ENCODE measurements around the gene ATP10A. TPM values are rescaled to one million over a fixed set of nuclear protein-coding genes. Genes with fewer than 3 reads are reported as not detected.
A peak's percentile ranks its signal among the peaks of the same experiment; 100 is the strongest.

Gene ATP10A
- total RNA-seq, 1 experiment from 2014 or later = 3.9 TPM

- H3K4me1 ChIP-seq (ENCODE audit: insufficient read depth, low read length) = peaks cover 13% of the 10 kb centered on the region; the same call in 1 of the 2 replicates
- no peak overlapping the region for H2BK5ac ChIP-seq (ENCODE audit: insufficient read length, low read length)
- H3K18ac ChIP-seq (ENCODE audit: insufficient read length, low read depth, low read length) = no peak overlapping the region
- H3T11ph ChIP-seq (ENCODE audit: low read length) = peak overlapping the region; percentile 54
- H3K27me3 ChIP-seq (ENCODE audit: insufficient read depth, low read length) = no peaks in the 10 kb centered on the region
- peaks cover 0 to 4% (median 4%) of the 10 kb centered on the region in 3 experiments; a peak in 4 of 7 replicates for H3K36me3 Mint-ChIP-seq (ENCODE audit: insufficient read depth in 1 of 3, low read depth in 3 of 3)
- H3K4me2 ChIP-seq (ENCODE audit: insufficient read depth, insufficient read length, low read length) = no peak overlapping the region
- H3K27me3 Mint-ChIP-seq (ENCODE audit: low read depth) = no peaks in the 10 kb centered on the region
- no peak overlapping the region for H3K56ac ChIP-seq (ENCODE audit: insufficient read length, low read depth, low read length)
- no CpG with 5 or more reads among the region's 4 CpGs for WGBS (ENCODE audit: extremely low coverage, insufficient read length, low lambda C conversion rate)
- H3K9ac ChIP-seq (ENCODE audit: extremely low read depth, insufficient read length, low read length) = no peak overlapping the region
- peak; percentile 18; the same call in 1 of the 3 replicates for TF ChIP-seq CTCF (conservative IDR thresholded peaks at IDR 0.05)
- no peak overlapping the region for H2BK15ac ChIP-seq (ENCODE audit: low read depth, low read length)
- H3K9me3 Mint-ChIP-seq = peaks cover 0 to 6% of the 10 kb centered on the region in 2 experiments; a peak in 1 of 5 replicates
- H2AK5ac ChIP-seq (ENCODE audit: insufficient read length, low read length) = no peak overlapping the region
- H3K79me2 ChIP-seq (ENCODE audit: insufficient read depth, low read length) = no peaks in the 10 kb centered on the region
- peaks cover 56 to 57% of the 10 kb centered on the region in 2 experiments for H3K4me1 Mint-ChIP-seq
- H3K27ac ChIP-seq (ENCODE audit: insufficient read length, low read depth, low read length) = no peak overlapping the region
- H3K27ac Mint-ChIP-seq = 0 out of 7 replicates have a peak overlapping the region, but pooled peaks of 1 of the 3 experiments have one; percentile 58
- no peak overlapping the region for H4K5ac ChIP-seq (ENCODE audit: insufficient read length, low read depth, low read length)
- H3K4ac ChIP-seq (ENCODE audit: low read depth, low read length) = no peak overlapping the region
- no peak overlapping the region for H3K23ac ChIP-seq (ENCODE audit: insufficient read length, low read depth, low read length)
- H3K14ac ChIP-seq (ENCODE audit: insufficient read depth, low read length) = no peak overlapping the region
- no peak for DNase-seq
- no peak overlapping the region for H4K91ac ChIP-seq (ENCODE audit: insufficient read length, low read depth, low read length)
- no peak overlapping the region for H2BK12ac ChIP-seq (ENCODE audit: insufficient read length, low read depth, low read length)
- H3K4me3 Mint-ChIP-seq = no peak overlapping the region
- no peaks in the 10 kb centered on the region for H3K23me2 ChIP-seq (ENCODE audit: insufficient read length, low read depth, low read length, poor library complexity, severe bottlenecking)
- H4K20me1 ChIP-seq (ENCODE audit: control insufficient read depth, insufficient read depth, insufficient read length) = no peaks in the 10 kb centered on the region
- H3K79me1 ChIP-seq (ENCODE audit: insufficient read depth, low read depth, low read length, poor library complexity, severe bottlenecking) = no peaks in the 10 kb centered on the region
- no peak overlapping the region for H2BK20ac ChIP-seq (ENCODE audit: low read depth, low read length, poor library complexity, severe bottlenecking)
- no peak overlapping the region for H4K8ac ChIP-seq (replicated peaks; ENCODE audit: insufficient read length, low read depth, low read length)
- H2BK120ac ChIP-seq (ENCODE audit: low read depth, low read length, poor library complexity, severe bottlenecking) = no peak overlapping the region
- H2AFZ ChIP-seq (ENCODE audit: low read length) = no peak overlapping the region
- no peaks in the 10 kb centered on the region for H3K9me3 ChIP-seq (ENCODE audit: control insufficient read depth, low read depth, low read length)
These were observed 10.2 kb downstream of the ATP10A start for GRCh38 chr15:25852661-25853524.
